ENCODE results near the gene SMIM1. TPM values are rescaled to one million over a fixed set of nuclear protein-coding genes. Genes with fewer than 3 reads are reported as not detected.

SMIM1 gene
- total and polyA plus RNA-seq, 9 of the 15 experiments (the other 6 are each of a cell fraction or from before 2014, with no cell fraction given): 2.3 to 125 (median 24.3) TPM

- TF ChIP-seq MBD1 (CRISPR knock-in tag; IDR thresholded peaks at IDR 0.05): no peak
- no peak for TF ChIP-seq KDM5B (IDR thresholded peaks at IDR 0.05; ENCODE audit: insufficient replicate concordance, low read depth, low read length)
- TF ChIP-seq ETV5 (CRISPR knock-in tag; IDR thresholded peaks at IDR 0.05; ENCODE audit: low read depth): 0 out of 2 replicates have a peak, but pooled peaks have one; percentile 16
- TF ChIP-seq CHD1 (IDR thresholded peaks at IDR 0.05; ENCODE audit: low read length): no peak
- no peak for TF ChIP-seq CREB3L1 (IDR thresholded peaks at IDR 0.05; ENCODE audit: borderline replicate concordance, low read depth)
- TF ChIP-seq PHB2 (IDR thresholded peaks at IDR 0.05; ENCODE audit: low read depth): no peak
- no peak for TF ChIP-seq JUND (IDR thresholded peaks at IDR 0.05; ENCODE audit: borderline replicate concordance, low read depth, low read length)
- no peak for TF ChIP-seq JUND (tag; IDR thresholded peaks at IDR 0.05; ENCODE audit: borderline replicate concordance, low read depth, low read length)
- 0 out of 2 replicates have a peak, but pooled peaks have one; percentile 31 for TF ChIP-seq EP400 (IDR thresholded peaks at IDR 0.05)
- TF ChIP-seq ATF2 (CRISPR knock-in tag; IDR thresholded peaks at IDR 0.05): no peak
- TF ChIP-seq SP2 (IDR thresholded peaks at IDR 0.05; ENCODE audit: extremely low read depth, low read depth, low read length, poor library complexity, severe bottlenecking): no peak
- no peak for TF ChIP-seq RFX7 (CRISPR knock-in tag; IDR thresholded peaks at IDR 0.05)
- TF ChIP-seq TCF7L2 (IDR thresholded peaks at IDR 0.05; ENCODE audit: low read depth, low read length): no peak
- TF ChIP-seq ZMIZ1 (IDR thresholded peaks at IDR 0.05; ENCODE audit: low read depth in 2 of 2, low read length in 2 of 2): no peak
- TF ChIP-seq ZBTB33 (CRISPR knock-in tag; IDR thresholded peaks at IDR 0.05): no peak
- TF ChIP-seq SMAD1 (IDR thresholded peaks at IDR 0.05; ENCODE audit: low read depth, low read length, partially characterized antibody): no peak
Measured at GRCh38 chr1:3774276-3774945, 1.9 kb downstream of the SMIM1 start (continued).
